ENCODE measurements around the gene UCP2. TPM values are rescaled to one million over a fixed set of nuclear protein-coding genes. Genes with fewer than 3 reads are reported as not detected.
A peak's percentile ranks its signal among the peaks of the same experiment; 100 is the strongest.

Gene UCP2
- total and polyA plus RNA-seq, 9 of the 15 experiments (the other 6 are each of a cell fraction or from before 2014, with no cell fraction given), result 19.2 to 216 (median 87.9) TPM

DNA sequence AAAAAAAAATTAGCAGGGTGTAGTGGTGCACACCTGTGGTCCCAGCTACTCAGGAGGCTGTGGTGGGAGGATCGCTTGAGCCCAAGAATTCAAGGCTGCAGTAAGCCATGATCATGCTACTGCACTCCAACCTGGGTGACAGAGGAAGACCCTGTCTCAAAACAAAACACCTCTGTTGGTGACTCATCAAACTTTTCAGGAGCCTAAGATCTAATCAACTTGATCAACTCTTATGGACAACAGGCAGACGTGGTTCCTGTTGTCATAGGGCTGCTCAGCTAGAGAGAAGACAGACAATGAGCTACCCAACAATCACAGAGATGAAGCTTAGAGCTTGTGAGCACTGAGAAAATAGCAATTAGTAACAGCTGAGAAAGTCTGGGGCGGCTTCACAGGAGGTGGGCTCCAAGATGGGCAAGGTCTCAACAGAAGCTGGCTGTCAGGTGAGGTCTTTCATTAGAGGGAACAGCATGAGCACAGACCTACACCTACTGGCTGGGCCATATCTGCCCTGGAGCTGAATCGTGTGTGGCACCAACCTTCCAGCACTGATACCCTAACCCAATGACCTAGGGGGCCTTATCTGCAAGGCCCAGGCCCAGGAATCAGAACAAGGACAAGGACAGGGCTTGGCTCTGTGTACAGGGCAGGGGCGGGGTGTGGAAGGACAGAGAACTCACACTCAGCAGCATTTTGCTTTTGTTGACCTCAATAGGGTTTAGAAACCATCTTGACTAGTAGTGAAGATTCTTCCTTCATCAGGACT, 33.5 kb upstream of the UCP2 start (continued):
- no peak for TF ChIP-seq CAMTA2 (CRISPR knock-in tag; conservative IDR thresholded peaks at IDR 0.05)
- TF ChIP-seq ZNF512 (tag; IDR thresholded peaks at IDR 0.05), result no peak
- TF ChIP-seq EGR1 (conservative IDR thresholded peaks at IDR 0.05), result 0 out of 2 replicates have a peak, but pooled peaks have one; percentile 18
- no peak for TF ChIP-seq HMG20B (CRISPR knock-in tag; IDR thresholded peaks at IDR 0.05)
- TF ChIP-seq HMGN3 (IDR thresholded peaks at IDR 0.05; ENCODE audit: borderline replicate concordance, extremely low read depth, insufficient read length, low read depth, low read length), result peak; percentile 66
- TF ChIP-seq ZNF780A (CRISPR knock-in tag; IDR thresholded peaks at IDR 0.05), result no peak
- TF ChIP-seq, protein P1, sequence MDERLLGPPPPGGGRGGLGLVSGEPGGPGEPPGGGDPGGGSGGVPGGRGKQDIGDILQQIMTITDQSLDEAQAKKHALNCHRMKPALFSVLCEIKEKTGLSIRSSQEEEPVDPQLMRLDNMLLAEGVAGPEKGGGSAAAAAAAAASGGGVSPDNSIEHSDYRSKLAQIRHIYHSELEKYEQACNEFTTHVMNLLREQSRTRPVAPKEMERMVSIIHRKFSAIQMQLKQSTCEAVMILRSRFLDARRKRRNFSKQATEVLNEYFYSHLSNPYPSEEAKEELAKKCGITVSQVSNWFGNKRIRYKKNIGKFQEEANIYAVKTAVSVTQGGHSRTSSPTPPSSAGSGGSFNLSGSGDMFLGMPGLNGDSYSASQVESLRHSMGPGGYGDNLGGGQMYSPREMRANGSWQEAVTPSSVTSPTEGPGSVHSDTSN (CRISPR knock-in tag; IDR thresholded peaks at IDR 0.05; ENCODE audit: low read depth), result no peak
- TF ChIP-seq, protein P1 (tag; conservative IDR thresholded peaks at IDR 0.05; ENCODE audit: low read depth), result no peak
- TF ChIP-seq ZNF3 (CRISPR knock-in tag; IDR thresholded peaks at IDR 0.05), result no peak
- peak; percentile 96 for TF ChIP-seq TEAD4 (IDR thresholded peaks at IDR 0.05; ENCODE audit: low read length)
- no peak for TF ChIP-seq TEAD4 (CRISPR knock-in tag; IDR thresholded peaks at IDR 0.05; ENCODE audit: borderline replicate concordance)
- peak in 1 of 2 experiments; percentile 89; a peak in 2 of 4 replicates for TF ChIP-seq ZMIZ1 (IDR thresholded peaks at IDR 0.05; ENCODE audit: low read depth in 2 of 2, low read length in 2 of 2)
- TF ChIP-seq ZNF707 (CRISPR knock-in tag; conservative IDR thresholded peaks at IDR 0.05), result peak; percentile 74
- no peak for TF ChIP-seq GABPB1 (CRISPR knock-in tag; IDR thresholded peaks at IDR 0.05)
- TF ChIP-seq, protein P2, sequence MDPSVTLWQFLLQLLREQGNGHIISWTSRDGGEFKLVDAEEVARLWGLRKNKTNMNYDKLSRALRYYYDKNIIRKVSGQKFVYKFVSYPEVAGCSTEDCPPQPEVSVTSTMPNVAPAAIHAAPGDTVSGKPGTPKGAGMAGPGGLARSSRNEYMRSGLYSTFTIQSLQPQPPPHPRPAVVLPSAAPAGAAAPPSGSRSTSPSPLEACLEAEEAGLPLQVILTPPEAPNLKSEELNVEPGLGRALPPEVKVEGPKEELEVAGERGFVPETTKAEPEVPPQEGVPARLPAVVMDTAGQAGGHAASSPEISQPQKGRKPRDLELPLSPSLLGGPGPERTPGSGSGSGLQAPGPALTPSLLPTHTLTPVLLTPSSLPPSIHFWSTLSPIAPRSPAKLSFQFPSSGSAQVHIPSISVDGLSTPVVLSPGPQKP (CRISPR knock-in tag; IDR thresholded peaks at IDR 0.05), result no peak
- no peak for TF ChIP-seq KDM5B (IDR thresholded peaks at IDR 0.05; ENCODE audit: insufficient replicate concordance, low read depth, low read length)
- TF ChIP-seq ZFP36 (IDR thresholded peaks at IDR 0.05; ENCODE audit: low read depth, low read length, partially characterized antibody), result peak; percentile 31
- no peak for TF ChIP-seq ILK (tag; IDR thresholded peaks at IDR 0.05; ENCODE audit: borderline replicate concordance, low read depth)

Data from K562 (cell line).